ENCODE data around the gene HPD. TPM values are rescaled to one million over a fixed set of nuclear protein-coding genes. Genes with fewer than 3 reads are reported as not detected.

Gene HPD
- total RNA-seq, 2 experiments from 2014 or later: not detected

- CTCF ChIA-PET: interaction anchor here (1.0 to 1.5 kb wide), 2 partner anchors 11 to 23 kb away, joined by 3 to 5 read pairs; partner anchors contain the start of gene RHOF
- POLR2A ChIA-PET: no interaction called here
These were observed 41.6 kb downstream of the HPD start for GRCh38 chr12:121816925-121817647.

GRCh38 chr12:121815263-121815662 is 43.4 kb downstream of the HPD start:
- ChIA-PET CTCF (interaction anchor here (0.8 to 1.0 kb wide), 2 partner anchors 20 to 21 kb away, joined by 3 to 5 read pairs; partner anchors contain the start of gene RHOF), POLR2A (no interaction called here)

GRCh38 chr12:121814429-121815119 is 44.1 kb downstream of the HPD start:
- ChIA-PET POLR2A (no interaction called here), CTCF (interaction anchor here (0.9 to 27.0 kb wide), 3 partner anchors 20 to 212 kb away, joined by 3 to 826 read pairs (median 5); partner anchors contain the start of gene RHOF)

- CTCF ChIA-PET: interaction anchor here (0.9 to 27.0 kb wide), 2 partner anchors 28 to 212 kb away, joined by 3 to 826 read pairs; partner anchors contain the start of gene RHOF
These were observed 44.7 kb downstream of the HPD start for GRCh38 chr12:121813951-121814350.

GRCh38 chr12:121812921-121813896 is 45.5 kb downstream of the HPD start:
- POLR2A ChIA-PET: interaction anchor here (0.7 to 3.2 kb wide), 5 partner anchors 11 to 1078 kb away, joined by 3 to 55 read pairs (median 9); partner anchors contain the start of genes PSMD9 and RHOF
- CTCF ChIA-PET: interaction anchor here (1.0 to 27.0 kb wide), 10 partner anchors 11 to 119 kb away, joined by 3 to 826 read pairs (median 11); partner anchors contain the start of genes PSMD9, RHOF, SETD1B and TMEM120B

More at GRCh38 chr12:121813951-121814350, 44.7 kb downstream of the HPD start:
- POLR2A ChIA-PET: no interaction called here

GRCh38 chr12:121812320-121812871 is 46.3 kb downstream of the HPD start:
- ChIA-PET POLR2A (interaction anchor here (0.7 to 3.2 kb wide), 7 partner anchors 11 to 1077 kb away, joined by 3 to 55 read pairs (median 10); partner anchors contain the start of genes PSMD9 and RHOF), CTCF (interaction anchor here (0.6 to 27.0 kb wide), 22 partner anchors 9 to 158 kb away, joined by 3 to 826 read pairs (median 6); partner anchors contain the start of genes PSMD9, RHOF, SETD1B and TMEM120B)

- POLR2A ChIA-PET: interaction anchor here (0.5 to 3.2 kb wide), 10 partner anchors 10 to 181 kb away, joined by 3 to 55 read pairs (median 4); partner anchors contain the start of genes PSMD9, RHOF and TMEM120B
These were observed 47.0 kb downstream of the HPD start for GRCh38 chr12:121811434-121812319.

GRCh38 chr12:121810833-121811433 is 47.7 kb downstream of the HPD start:
- ChIA-PET CTCF (interaction anchor here (0.8 to 27.0 kb wide), 16 partner anchors 8 to 109 kb away, joined by 3 to 826 read pairs (median 8); partner anchors contain the start of genes PSMD9, RHOF and SETD1B), POLR2A (interaction anchor here (0.5 to 3.2 kb wide), 7 partner anchors 9 to 181 kb away, joined by 3 to 55 read pairs (median 4); partner anchors contain the start of genes PSMD9, RHOF and TMEM120B)

More at GRCh38 chr12:121811434-121812319, 47.0 kb downstream of the HPD start:
- CTCF ChIA-PET: interaction anchor here (0.6 to 27.0 kb wide), 26 partner anchors 9 to 159 kb away, joined by 3 to 826 read pairs (median 6); partner anchors contain the start of genes PSMD9, RHOF, SETD1B and TMEM120B

GRCh38 chr12:121810234-121810817 is 48.3 kb downstream of the HPD start:
- ChIA-PET CTCF (interaction anchor here (0.6 to 27.0 kb wide), 9 partner anchors 10 to 120 kb away, joined by 3 to 826 read pairs (median 7); partner anchors contain the start of genes PSMD9 and RHOF), POLR2A (interaction anchor here (1.3 to 3.2 kb wide), 5 partner anchors 9 to 98 kb away, joined by 3 to 55 read pairs (median 13); partner anchors contain the start of genes PSMD9, RHOF and TMEM120B)

GRCh38 chr12:121809712-121810116 is 48.9 kb downstream of the HPD start:
- ChIA-PET CTCF (interaction anchor here (1.2 to 27.0 kb wide), 4 partner anchors 10 to 29 kb away, joined by 3 to 826 read pairs (median 12); partner anchors contain the start of gene RHOF), POLR2A (interaction anchor here (1.6 to 3.2 kb wide), 4 partner anchors 8 to 97 kb away, joined by 3 to 55 read pairs (median 20); partner anchors contain the start of genes RHOF and TMEM120B)

- ChIA-PET POLR2A (no interaction called here), CTCF (interaction anchor here (27.0 kb wide), 1 partner anchor 23 kb away, joined by 826 read pairs; the partner anchor contains the start of gene RHOF)
These were observed 50.0 kb downstream of the HPD start for GRCh38 chr12:121808623-121809022.

GRCh38 chr12:121807642-121808347 is 50.9 kb downstream of the HPD start:
- ChIA-PET POLR2A (interaction anchor here (0.6 to 7.5 kb wide), 3 partner anchors 14 to 63 kb away, joined by 3 to 59 read pairs (median 3); partner anchors contain the start of gene RHOF), CTCF (interaction anchor here (0.7 to 27.0 kb wide), 4 partner anchors 22 to 196 kb away, joined by 3 to 826 read pairs (median 6); partner anchors contain the start of genes PSMD9 and RHOF)

GRCh38 chr12:121806546-121807423 is 51.9 kb downstream of the HPD start:
- POLR2A ChIA-PET: interaction anchor here (0.5 to 7.5 kb wide), 7 partner anchors 13 to 81 kb away, joined by 3 to 59 read pairs (median 3); partner anchors contain the start of gene RHOF
- CTCF ChIA-PET: interaction anchor here (0.7 to 27.0 kb wide), 5 partner anchors 10 to 195 kb away, joined by 3 to 826 read pairs (median 3); partner anchors contain the start of genes PSMD9 and RHOF
